ENCODE data around the gene CGN.

CGN gene

DNA sequence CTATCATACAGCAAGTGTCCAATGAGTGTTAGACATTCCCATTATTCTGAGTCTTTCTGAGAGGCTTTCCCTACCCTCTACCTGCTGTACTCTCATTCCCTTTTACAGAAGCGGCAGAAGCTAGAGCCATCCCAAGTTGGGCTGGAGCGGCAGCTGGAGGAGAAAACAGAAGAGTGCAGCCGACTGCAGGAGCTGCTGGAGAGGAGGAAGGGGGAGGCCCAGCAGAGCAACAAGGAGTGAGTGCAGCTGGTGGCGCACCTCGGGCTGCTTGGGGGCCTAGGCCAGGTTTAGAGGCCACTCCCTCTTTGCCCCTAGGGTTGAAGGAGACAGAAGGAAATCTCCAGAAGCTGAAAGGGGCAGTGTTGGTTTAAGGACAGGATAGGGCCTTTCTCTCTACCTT, 12.1 kb downstream of the CGN start:
- no peak for DNase-seq (ENCODE audit: low read depth)

DNA sequence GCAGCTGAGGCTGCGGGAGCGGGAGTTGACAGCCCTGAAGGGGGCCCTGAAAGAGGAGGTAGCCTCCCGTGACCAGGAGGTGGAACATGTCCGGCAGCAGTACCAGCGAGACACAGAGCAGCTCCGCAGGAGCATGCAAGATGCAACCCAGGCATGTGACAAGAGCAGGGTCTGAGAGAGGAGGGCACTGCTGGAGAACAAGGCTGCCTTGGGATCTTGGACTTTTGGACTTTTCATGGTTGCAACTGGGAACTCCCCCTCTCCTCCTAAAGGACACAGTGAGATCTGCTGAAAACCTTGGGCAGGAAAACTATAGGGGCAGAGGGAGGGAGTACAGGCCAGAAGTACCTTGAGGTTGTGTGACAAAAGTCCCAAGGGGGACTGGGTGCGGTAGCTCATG, 13.5 kb downstream of the CGN start:
- DNase-seq (ENCODE audit: low read depth) = no peak

DNA sequence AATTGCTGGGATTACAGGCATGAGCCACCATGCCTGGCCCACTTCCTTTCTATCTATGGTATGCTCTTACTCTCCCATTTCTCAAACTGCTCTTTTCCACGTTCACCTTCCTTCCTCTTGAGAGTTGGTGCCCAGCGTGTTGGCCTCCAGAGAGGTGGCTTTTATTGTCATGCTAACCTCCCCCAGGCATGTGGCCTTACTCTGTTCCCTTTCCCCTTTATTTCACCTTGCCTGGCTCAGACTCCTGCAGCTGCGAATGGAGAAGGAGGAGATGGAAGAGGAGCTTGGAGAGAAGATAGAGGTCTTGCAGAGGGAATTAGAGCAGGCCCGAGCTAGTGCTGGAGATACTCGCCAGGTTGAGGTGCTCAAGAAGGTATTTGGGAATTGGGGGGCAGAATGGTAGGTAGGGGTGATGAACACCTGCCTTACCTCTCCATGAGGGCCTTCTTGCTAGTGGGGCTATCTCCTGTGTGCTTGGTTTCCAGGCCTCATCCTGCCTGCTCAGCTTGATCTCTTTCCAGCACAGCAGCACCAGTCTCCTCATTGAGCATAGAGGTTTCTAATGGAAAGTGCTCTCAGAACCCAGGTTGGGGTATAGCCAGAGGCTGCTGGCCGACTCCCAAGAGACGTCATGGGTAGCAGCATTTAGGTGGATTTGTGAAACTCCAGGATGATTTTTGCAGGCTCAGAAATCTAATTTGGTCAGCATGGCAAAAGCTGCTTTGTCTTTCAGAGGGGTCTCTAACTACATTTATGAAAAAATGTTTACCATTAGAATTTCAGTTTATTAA, 15.7 kb downstream of the CGN start:
- no peak for DNase-seq (ENCODE audit: low read depth)

DNA sequence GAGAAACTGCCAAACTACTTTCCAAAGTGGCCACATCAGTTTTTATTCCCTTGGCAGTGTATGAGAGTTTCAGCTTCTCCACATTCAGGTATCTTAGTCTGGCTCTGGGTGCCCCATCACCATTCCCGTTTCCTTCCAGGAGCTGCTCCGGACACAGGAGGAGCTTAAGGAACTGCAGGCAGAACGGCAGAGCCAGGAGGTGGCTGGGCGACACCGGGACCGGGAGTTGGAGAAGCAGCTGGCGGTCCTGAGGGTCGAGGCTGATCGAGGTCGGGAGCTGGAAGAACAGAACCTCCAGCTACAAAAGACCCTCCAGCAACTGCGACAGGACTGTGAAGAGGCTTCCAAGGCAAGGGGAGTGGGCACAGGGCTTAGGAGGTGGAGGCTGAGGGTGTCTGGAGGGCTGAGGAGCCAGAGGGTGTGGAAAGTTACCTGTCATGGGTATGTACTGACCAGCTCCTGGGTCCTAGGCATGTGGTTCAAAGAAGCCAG, 18.1 kb downstream of the CGN start:
- no peak for DNase-seq (ENCODE audit: low read depth)

DNA sequence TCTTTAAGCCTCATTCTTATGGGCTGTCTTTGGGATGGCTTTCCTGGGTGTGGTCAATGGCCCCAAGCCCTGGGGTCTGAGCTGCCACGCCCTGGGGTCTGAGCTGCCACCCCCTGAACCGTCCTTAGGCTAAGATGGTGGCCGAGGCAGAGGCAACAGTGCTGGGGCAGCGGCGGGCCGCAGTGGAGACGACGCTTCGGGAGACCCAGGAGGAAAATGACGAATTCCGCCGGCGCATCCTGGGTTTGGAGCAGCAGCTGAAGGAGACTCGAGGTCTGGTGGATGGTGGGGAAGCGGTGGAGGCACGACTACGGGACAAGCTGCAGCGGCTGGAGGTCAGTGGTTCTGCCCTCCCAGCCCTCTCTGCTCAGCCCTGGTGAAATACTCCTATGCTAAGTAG, 18.6 kb downstream of the CGN start:
- no peak for DNase-seq (ENCODE audit: low read depth)

DNA sequence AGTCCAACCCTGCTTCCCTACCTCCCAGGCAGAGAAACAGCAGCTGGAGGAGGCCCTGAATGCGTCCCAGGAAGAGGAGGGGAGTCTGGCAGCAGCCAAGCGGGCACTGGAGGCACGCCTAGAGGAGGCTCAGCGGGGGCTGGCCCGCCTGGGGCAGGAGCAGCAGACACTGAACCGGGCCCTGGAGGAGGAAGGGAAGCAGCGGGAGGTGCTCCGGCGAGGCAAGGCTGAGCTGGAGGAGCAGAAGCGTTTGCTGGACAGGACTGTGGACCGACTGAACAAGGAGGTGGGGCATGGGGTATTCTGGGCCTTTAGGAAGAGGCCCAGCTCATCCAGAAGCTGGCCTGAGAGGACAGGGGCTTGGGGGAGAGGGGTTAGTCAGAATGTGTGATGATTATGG, 19.3 kb downstream of the CGN start:
- DNase-seq (ENCODE audit: low read depth) = no peak

DNA sequence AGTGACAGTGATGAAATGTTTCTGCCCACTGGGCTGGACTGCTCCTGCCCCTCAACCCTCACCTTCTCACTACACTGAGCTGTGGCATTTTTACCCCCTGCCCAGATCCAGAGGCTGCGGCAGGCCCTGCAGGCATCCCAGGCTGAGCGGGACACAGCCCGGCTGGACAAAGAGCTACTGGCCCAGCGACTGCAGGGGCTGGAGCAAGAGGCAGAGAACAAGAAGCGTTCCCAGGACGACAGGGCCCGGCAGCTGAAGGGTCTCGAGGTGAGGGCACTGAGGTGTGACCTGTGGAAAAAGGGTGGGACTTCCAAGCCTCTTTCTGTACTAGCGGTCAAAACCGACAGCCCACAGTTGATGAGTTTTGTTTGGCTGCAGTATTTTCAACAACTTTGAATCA, 22.7 kb downstream of the CGN start:
- DNase-seq (ENCODE audit: low read depth) = no peak

DNA sequence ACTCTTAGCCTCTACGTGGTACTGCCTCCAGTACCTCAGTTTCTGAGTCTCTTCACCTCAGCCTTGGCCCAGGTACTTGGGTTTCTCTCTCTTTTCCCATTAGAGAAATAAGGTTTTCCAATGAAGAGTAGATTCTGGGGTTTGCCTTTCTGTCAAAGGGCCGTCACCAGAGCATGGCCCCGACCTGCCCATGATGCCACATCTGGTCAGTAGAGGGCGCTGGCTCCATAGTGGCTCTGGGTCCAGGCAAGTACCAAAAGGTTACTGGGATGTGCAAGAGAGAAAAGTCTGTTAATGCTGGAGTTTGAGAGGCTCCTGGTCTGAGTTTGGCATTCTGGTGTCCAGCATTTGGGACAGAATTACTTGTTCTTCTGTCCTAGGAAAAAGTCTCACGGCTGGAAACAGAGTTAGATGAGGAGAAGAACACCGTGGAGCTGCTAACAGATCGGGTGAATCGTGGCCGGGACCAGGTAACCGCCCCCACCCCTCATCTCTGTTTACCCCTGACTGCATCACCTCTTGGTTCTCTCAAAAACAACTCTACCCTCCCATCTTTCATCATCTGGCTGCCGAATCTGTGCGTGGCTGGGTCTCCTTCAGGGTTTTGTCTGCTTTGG, 23.6 kb downstream of the CGN start:
- peak; percentile 71 for DNase-seq (ENCODE audit: low read depth)

DNA sequence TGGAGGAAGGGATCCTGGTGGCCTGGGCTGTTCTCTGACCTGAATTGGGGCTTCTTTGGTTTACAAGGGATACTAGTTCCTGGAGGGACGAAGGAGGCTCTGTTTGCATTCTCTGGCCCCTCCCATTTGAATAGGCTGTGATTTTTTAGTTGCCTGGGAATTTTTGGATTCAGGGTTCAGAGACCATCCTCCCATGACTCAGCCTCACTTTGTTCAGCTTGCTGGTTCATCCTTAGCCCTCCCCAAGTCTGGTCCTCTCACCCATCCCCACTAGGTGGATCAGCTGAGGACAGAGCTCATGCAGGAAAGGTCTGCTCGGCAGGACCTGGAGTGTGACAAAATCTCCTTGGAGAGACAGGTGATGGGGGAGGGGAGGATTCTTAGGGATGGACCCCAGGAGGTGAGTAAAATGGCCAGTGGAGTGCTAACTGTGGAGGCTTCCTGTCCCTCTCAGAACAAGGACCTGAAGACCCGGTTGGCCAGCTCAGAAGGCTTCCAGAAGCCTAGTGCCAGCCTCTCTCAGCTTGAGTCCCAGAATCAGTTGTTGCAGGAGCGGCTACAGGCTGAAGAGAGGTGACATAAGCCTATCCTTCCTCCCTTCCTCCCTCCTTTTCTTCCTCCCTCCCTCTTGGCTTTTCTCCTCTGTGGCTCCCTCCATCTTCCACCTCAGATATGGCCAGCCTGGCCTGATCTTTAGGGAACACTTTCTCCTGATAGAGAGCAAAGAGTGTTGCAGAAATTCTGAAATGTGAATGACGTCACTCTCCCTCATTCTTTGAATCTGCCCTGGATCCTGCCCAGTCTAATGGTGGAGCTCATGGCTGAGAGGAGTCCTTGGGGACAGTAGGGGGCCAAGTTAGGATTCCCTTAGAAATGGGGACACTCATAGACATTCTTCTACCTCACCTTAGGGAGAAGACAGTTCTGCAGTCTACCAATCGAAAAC, 24.4 kb downstream of the CGN start:
- no peak for DNase-seq (ENCODE audit: low read depth)

DNA sequence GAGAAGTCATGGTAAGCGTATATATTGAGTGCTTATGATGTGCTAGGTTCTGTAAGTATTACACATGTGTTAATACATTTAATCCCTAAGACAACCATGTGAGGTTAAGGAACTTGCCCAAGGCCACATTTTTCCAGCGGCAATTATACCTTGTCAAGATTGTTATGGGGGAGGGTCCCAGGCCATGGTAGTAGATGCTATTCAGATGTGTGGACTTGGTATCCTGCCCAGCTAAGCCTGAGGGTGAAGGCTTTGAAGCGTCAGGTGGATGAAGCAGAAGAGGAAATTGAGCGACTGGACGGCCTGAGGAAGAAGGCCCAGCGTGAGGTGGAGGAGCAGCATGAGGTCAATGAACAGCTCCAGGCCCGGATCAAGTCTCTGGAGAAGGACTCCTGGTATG, 25.3 kb downstream of the CGN start:
- no peak for DNase-seq (ENCODE audit: low read depth)

DNA sequence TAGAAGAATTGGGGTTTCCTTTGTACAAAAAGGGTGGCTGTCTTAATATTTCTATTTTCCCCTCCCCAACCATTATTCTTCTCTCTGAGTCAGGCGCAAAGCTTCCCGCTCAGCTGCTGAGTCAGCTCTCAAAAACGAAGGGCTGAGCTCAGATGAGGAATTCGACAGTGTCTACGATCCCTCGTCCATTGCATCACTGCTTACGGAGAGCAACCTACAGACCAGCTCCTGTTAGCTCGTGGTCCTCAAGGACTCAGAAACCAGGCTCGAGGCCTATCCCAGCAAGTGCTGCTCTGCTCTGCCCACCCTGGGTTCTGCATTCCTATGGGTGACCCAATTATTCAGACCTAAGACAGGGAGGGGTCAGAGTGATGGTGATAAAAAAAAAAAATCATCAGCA, 25.9 kb downstream of the CGN start:
- DNase-seq (ENCODE audit: low read depth) = no peak

DNA sequence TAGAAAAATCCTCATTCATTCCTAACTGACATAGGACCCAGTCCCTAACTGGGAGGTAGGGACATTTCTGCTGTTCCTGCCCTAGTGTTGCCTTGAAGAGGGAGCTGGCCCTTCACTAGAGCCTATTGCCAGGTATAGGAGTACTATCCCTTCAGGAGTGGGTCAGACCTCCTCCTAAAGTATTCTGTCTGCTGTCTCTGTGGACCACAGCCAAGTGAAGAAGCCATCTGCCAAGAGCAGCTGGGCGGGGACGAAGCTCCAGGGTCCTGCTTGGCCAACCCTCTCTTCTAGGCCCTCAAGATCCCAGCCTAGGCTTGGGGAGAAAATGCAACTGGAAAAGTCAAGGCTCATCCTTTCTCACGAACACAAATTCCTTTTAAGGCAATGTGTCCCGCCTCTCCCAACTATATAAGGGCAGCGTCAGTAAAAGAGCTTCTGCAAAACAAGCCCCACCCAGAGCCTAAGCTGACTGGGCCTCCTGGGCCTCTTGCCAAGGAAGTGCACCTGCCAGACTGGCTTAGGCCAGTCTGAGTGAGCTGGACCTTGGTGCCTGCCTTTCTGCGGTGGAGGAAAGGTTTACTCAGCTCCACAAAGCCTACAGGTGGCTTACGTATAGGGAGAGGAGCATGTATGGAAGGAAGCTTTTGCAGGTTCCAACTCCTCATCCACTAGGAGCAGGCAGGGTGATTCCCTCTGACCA, 28.3 kb downstream of the CGN start:
- DNase-seq (ENCODE audit: low read depth) = no peak

DNA sequence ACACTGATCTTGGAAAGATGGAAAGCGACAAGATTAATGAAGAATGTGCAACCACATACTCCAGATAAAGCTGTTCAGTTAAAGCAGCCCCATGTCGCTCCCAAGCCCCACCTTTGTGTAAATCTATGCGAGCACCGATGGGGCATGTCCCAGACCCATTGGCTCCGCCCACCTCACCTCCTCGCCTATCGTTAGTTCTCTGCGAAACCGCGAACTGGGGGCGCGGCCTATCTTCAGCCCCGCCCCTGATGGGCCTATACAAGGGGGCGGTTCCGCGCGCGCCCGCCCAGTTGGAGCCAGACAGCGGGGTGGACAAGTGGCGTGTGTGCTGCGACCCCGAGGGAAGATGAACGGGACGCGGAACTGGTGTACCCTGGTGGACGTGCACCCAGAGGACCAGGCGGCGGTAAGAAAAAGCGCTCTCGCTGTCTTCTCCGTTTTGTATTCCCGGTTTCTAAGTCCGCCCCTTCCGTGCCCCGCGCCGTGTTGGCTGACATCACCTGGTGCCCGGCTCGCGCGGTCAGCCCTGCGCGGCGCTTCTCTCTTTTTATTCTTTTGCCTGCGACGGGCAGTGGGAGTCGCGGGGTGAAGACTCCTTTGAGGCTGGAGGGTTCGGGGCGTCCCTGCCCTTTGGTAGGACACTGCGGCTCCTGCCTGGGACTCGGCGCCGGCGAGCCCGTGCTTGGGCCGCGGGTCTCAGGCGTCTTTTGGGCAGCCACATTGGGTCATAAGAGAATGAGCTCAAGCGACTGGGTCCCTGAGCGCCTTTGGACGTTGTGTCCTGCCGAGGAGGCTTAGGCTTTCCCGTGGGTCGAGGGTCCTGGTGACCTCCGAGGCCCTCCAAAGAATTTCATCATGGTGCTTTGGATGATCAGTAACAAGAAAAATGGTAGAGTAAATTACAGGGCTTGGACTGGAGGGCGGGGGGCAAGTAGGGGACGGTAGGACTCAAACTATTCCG, 29.1 kb downstream of the CGN start, which contains the start of gene TUFT1:
Gene TUFT1, plus strand, starts transcription at position 289 of the 961 bp plus-strand sequence. Its CDS starts 58 bp downstream, at position 347.
- peak; percentile 91 for DNase-seq (ENCODE audit: low read depth)

DNA sequence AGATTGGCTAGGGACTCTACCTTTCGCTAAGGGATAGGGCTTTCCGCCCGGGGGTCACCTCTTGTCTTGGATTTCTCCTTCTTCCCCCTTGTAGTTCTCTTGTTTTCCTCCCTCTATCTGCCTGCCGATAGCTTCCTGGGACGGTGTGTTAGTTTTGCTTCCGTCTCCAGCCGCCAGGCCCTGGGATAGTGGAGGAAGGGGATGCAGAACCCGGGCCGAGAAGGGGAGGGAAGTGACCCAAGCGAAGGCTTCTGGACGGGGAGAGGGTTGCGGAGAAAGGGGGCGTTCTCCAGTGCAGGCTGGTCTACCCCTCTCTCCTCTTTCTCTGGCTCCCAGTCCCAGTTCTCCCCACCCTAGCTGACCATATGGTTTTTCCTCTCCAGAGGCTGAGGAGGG, 29.8 kb downstream of the CGN start:
- DNase-seq (ENCODE audit: low read depth) = no peak

DNA sequence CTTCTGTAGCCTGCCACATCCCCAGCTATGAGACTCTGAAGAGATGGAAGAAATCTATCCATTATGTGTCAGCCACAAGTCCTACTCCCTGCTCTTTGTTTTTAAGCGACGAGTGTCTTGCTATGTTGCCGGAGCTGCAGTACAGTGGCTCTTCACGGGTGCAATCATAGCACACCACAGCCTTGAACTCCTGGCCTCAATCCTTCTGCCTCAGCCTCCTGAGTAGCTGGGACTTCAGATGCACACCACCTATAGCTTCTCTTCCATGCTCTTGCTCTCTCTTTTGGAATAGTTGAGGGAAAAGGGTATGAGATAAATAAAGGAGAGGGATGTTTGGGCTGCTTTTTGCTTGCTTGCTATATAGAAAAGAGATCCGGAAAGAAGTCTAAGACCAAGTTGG, 30.6 kb downstream of the CGN start:
- DNase-seq (ENCODE audit: low read depth) = no peak

DNA sequence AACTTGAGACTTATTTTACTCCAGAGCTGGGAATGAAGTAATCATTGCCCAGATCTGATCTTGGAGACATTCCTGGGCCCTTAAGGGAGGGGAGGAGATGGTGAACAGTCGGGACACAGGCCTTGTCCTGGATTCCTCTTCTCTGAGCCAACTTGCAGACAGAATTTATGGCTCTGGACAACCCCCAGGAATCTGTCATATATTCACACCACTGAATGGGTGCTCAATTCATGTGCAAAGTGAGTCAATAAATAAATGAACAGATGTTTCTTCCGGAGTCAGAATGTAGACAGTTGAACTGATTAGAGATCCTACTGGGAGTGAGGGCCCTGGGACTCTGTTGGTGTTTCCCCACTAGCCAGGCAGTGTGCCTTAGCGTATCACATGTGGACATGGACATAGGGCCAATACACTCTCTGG, 31.5 kb downstream of the CGN start:
- no peak for DNase-seq (ENCODE audit: low read depth)

DNA sequence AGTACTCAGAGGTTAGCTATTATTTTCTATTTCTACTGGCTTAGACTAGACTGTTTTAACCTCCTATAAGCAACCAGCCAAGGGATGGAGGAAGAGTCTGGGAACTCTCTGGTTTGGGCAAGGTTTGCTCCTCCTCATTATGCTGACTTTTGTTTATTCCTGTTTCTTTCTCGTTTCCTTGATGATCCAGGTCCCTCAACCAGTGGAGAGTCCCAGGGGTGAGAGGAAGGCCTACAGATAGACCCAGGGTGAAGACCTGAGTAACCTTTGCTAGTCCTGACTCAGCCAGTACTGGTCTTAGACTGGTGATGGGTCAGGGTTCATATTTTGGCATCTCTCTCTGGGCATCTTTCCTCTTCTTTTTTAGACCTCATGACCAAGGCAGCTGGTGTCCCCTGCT, 34.4 kb downstream of the CGN start:
- no peak for DNase-seq (ENCODE audit: low read depth)

DNA sequence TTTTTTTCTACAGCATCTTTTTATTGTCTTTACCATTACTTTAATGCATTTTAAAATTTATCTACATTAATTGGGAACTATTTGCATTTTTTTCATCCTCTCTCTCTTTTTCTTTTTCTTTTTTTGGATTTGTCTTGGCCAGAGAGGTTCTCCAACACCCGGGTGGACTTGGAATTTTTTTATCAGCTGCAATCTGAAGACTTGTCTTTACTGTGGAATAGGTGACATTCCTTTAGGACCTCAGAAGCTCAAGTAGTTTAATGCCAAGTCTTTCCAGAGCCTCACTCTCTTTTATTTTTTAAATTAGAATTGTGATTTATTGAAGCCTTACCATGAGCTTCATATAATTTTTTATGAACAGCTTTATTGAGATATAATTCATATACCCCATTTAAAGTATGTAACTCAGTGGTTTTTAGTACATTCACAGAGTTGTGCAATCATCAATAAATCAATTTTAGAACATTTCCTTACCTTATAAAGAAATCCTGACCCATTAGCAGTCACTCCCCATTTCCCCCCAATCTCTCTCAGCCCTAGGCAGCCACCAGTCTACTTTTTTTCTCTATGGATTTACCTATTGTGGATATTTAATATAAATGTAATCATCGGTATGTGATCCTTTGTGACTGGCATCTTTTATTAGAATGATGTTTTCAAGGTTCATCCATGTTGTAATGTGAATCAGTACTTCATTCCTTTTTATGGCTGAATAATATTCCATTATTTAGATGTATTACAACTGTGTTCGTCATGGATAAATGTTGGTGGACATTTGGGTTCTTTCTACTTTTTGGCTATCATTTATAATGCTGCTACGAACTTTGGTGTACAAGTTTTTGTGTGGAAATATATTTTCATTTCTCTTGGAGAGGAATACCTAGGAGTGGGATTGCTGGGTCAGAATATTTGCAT, 35.1 kb downstream of the CGN start:
- DNase-seq (ENCODE audit: low read depth) = no peak

DNA sequence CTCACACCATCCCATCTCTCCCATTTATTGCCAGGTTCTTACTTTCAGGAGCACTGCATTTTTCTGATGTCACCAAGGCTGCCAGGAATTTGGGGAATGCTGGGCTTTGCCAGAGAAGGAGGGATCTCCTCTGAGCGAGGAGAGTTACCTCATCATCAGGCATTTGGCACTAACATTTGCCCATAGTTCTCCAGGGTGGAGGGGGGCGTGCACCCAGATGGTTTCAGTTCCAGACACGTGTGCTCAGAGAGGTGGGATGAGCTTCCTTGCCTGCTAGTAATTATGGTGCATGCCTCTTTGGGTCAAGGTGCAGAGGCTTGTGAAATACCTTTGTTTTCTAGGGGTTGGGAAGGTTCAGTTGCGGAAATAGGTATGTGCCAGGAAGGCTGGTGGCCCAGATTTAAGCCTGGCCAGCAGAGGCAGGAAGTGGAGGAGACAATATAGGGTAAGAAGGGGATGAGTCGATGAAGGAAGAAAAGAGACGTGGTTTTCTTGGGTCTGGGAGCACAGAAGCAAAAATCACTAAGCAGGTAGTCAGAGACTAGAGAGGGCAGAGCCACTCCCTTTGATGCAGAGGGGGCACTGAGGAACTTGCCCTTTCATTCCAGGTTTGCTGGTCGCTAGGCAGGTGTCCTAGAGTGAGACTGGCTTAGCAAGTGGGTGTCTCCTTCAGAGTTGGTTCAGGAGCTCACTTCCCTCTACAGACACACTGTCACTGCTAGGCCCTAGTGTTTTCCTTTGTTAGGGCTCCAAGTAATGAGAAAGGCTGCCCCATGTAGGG, 36.1 kb downstream of the CGN start:
- no peak for DNase-seq (ENCODE audit: low read depth)

All from activated T-cell treated with anti-CD3 and anti-CD28 coated beads for 48 hours (primary cell).